ENCODE measurements around the gene TBCD.

DNA sequence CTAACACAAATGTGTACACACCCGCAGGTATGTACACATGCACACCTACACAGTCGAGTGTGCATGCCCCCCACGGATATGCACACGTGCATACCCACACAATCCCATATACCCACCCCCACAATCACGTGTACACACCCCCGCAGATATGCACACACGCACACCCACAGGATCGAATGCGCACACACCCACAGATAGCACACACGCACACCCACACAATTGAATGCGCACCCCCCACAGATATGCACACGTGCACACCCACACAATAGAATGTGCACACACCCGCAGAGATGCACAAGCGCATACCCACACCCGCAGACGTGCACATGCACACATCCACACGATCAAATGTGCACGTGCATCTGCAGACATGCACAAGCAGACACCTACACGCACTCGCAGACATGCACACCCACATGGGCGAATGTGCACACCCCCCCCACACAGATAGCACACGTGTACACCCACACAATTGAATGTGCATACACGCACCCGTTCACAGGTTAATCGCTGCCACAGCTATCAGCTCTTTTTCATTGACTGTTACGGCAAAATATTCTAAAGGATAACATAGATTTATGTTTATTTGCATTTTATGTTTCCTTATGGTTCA is 77.1 kb downstream of the TBCD start:
- TF ChIP-seq CTCF (IDR thresholded peaks at IDR 0.05) (no peak), ZFX (IDR thresholded peaks at IDR 0.05; ENCODE audit: borderline replicate concordance) (no peak)

Measured in 22Rv1 (cell line).